HL-60 (cell line): ENCODE data around the gene CXXC5.

Source experiments
- DNase-seq, 2 experiments: peaks; one replicate each; pipeline ENCODE4 v3.0.0-alpha.2; 2010 to 2020; ENCODE audit warnings: low read depth in 1 of 2, low spot score in 1 of 2
- H3K27ac ChIP-seq: fragments of 250-450 bp; sonication (Bioruptor Pico); replicated peaks from 2 replicates; pipeline ENCODE4 v1.5.1; 2020; ENCODE audit warnings: mild to moderate bottlenecking, moderate library complexity
- H3K27me3 ChIP-seq: fragments of 250-450 bp; sonication (Bioruptor Pico); 2 replicates; pipeline ENCODE4 v1.5.1; 2021; ENCODE audit warnings: mild to moderate bottlenecking, moderate library complexity; ENCODE audit not compliant: insufficient read depth, poor library complexity, severe bottlenecking
- H3K4me3 ChIP-seq: replicated peaks from 2 replicates; pipeline ENCODE4 v1.5.1; 2011; ENCODE audit warnings: mild to moderate bottlenecking, control low read depth, low read length; ENCODE audit not compliant: insufficient read depth
- CTCF ChIP-seq: IDR thresholded peaks from one replicate; pipeline ENCODE4 v1.5.1; 2011; ENCODE audit warnings: low read length, control low read depth, inconsistent platforms; ENCODE audit not compliant: insufficient read depth
- GABPA ChIP-seq: IDR thresholded peaks from 2 replicates; pipeline ENCODE4 v1.6.1; 2012; ENCODE audit warnings: low read depth
- POLR2AphosphoS5 ChIP-seq: IDR thresholded peaks from 2 replicates; pipeline ENCODE4 v1.6.1; 2012; ENCODE audit warnings: low read depth
- REST ChIP-seq: IDR thresholded peaks from 2 replicates; pipeline ENCODE4 v1.6.1; 2012; ENCODE audit warnings: low read depth; ENCODE audit not compliant: insufficient replicate concordance
- SPI1 ChIP-seq: IDR thresholded peaks from 2 replicates; pipeline ENCODE4 v1.6.1; 2012; ENCODE audit warnings: low read depth, mild to moderate bottlenecking, borderline replicate concordance

The CXXC5 gene

GRCh38 chr5:139663207-139664085, 15.3 kb downstream of the CXXC5 start:
- DNase-seq = no peak
- TF ChIP-seq CTCF (no peak), POLR2AphosphoS5 (no peak), SPI1 (no peak), REST (no peak), GABPA (no peak)
- H3K4me3 ChIP-seq = no peak overlapping the region
- no peaks in the 10 kb centered on the region for H3K27me3 ChIP-seq
- peak overlapping the region; percentile 92 for H3K27ac ChIP-seq

- Histone ChIP-seq H3K27ac (peak overlapping the region; percentile 92), H3K4me3 (no peak overlapping the region), H3K27me3 (no peaks in the 10 kb centered on the region)
- peak; percentile 61 to 86 for DNase-seq
- peak; percentile 93 for TF ChIP-seq SPI1
- TF ChIP-seq POLR2AphosphoS5 = no peak
Measured at GRCh38 chr5:139664086-139664693, 16.0 kb downstream of the CXXC5 start.

- no peaks in the 10 kb centered on the region for H3K27me3 ChIP-seq
- TF ChIP-seq REST (no peak), CTCF (no peak), SPI1 (no peak), POLR2AphosphoS5 (no peak), GABPA (no peak)
- peak overlapping the region; percentile 92 for H3K27ac ChIP-seq
- DNase-seq = no peak
- H3K4me3 ChIP-seq = no peak overlapping the region
Measured at GRCh38 chr5:139664727-139665351, 16.7 kb downstream of the CXXC5 start.

GRCh38 chr5:139665626-139666025, 17.5 kb downstream of the CXXC5 start:
- Histone ChIP-seq H3K27ac (peak overlapping the region; percentile 92; the same call in 1 of the 2 replicates), H3K27me3 (no peaks in the 10 kb centered on the region), H3K4me3 (no peak overlapping the region)
- no peak for TF ChIP-seq CTCF
- no peak for TF ChIP-seq POLR2AphosphoS5
- TF ChIP-seq GABPA = no peak
- no peak for TF ChIP-seq REST
- no peak for TF ChIP-seq SPI1
- no peak for DNase-seq
